ENCODE data around the gene ZGPAT.

Gene ZGPAT

DNA sequence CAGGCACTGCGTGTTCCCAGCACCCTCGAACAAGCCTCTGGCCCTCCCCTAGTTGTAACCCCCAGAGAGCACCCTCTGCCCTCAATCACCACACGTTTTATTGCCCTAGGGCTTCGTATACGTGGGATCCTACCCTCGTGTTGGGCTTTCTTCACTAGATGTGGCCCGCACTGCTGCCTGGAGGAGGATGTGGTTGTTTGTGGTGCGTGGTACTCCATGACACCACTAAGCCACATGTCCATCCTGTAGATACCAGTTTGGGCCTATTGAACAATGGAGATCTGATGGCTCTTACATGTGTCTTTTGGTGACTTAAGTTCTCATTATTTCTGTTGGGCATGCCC lies 48.8 kb downstream of the ZGPAT start:
- no peaks in the 10 kb centered on the region for H3K4me1 ChIP-seq (ENCODE audit: control insufficient read depth, low read depth, low read length)
- H3K9ac ChIP-seq (ENCODE audit: low read length) = no peak overlapping the region
- H3K36me3 ChIP-seq (ENCODE audit: control insufficient read depth, low read depth, low read length) = no peaks in the 10 kb centered on the region
- no peak overlapping the region for H3K27ac ChIP-seq (ENCODE audit: low read length)
- no peak overlapping the region for H3K4me3 ChIP-seq (ENCODE audit: low read length)
- no peaks in the 10 kb centered on the region for H3K9me3 ChIP-seq (ENCODE audit: control insufficient read depth, low read depth, low read length)
- no peaks in the 10 kb centered on the region for H3K27me3 ChIP-seq (ENCODE audit: control insufficient read depth, insufficient read depth, low read length)

DNA sequence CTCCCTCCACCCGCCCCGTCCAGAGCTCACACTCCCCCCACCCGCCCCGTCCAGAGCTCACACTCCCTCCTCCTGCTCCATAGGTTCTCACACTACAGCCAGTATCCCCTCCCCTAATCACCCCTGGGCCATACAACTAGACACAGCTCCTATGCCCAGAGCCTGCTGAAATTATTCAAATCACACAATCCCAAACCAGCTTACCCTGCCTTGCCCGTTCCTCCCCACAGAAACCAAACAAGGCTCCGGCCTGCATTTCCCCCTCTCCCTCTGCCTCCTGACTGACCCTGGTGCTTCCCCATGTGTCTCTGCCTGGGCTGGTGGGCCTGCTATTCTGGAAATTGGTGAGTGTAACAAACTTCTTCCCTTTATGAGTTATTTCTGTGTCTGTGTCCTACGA lies 50.3 kb downstream of the ZGPAT start:
- Histone ChIP-seq H3K27me3 (ENCODE audit: control insufficient read depth, insufficient read depth, low read length) (no peaks in the 10 kb centered on the region), H3K36me3 (ENCODE audit: control insufficient read depth, low read depth, low read length) (no peaks in the 10 kb centered on the region), H3K27ac (ENCODE audit: low read length) (no peak overlapping the region), H3K9ac (ENCODE audit: low read length) (no peak overlapping the region), H3K4me3 (ENCODE audit: low read length) (no peak overlapping the region), H3K9me3 (ENCODE audit: control insufficient read depth, low read depth, low read length) (no peaks in the 10 kb centered on the region), H3K4me1 (ENCODE audit: control insufficient read depth, low read depth, low read length) (no peaks in the 10 kb centered on the region)

DNA sequence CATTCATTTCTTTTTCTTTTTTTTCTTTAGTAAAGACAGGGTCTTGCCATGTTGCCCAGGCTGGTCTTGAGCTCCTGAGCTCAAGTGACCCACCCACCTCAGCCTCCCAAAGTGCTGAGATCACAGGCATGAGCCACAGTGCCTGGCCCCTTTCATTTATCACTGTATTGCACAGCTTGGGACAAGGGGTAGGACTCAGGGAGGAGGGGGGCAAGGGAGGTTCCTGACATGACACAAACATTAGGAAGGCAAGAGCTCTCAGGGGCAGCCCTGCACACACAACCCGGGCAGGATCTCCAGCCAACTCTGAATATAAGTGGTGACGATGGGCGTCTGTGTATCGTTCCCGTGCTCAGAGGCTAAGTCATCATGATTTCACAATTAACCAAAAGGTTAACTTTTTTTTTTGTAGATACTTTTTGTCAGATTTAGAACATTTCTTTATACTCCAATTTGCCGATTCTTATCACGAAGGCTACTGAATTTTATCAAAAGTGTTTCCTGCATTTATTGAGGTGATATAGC lies 51.6 kb downstream of the ZGPAT start:
- Histone ChIP-seq H3K9me3 (ENCODE audit: control insufficient read depth, low read depth, low read length) (no peaks in the 10 kb centered on the region), H3K4me1 (ENCODE audit: control insufficient read depth, low read depth, low read length) (no peaks in the 10 kb centered on the region), H3K27ac (ENCODE audit: low read length) (no peak overlapping the region), H3K4me3 (ENCODE audit: low read length) (no peak overlapping the region), H3K27me3 (ENCODE audit: control insufficient read depth, insufficient read depth, low read length) (no peaks in the 10 kb centered on the region), H3K9ac (ENCODE audit: low read length) (no peak overlapping the region), H3K36me3 (ENCODE audit: control insufficient read depth, low read depth, low read length) (no peaks in the 10 kb centered on the region)

DNA sequence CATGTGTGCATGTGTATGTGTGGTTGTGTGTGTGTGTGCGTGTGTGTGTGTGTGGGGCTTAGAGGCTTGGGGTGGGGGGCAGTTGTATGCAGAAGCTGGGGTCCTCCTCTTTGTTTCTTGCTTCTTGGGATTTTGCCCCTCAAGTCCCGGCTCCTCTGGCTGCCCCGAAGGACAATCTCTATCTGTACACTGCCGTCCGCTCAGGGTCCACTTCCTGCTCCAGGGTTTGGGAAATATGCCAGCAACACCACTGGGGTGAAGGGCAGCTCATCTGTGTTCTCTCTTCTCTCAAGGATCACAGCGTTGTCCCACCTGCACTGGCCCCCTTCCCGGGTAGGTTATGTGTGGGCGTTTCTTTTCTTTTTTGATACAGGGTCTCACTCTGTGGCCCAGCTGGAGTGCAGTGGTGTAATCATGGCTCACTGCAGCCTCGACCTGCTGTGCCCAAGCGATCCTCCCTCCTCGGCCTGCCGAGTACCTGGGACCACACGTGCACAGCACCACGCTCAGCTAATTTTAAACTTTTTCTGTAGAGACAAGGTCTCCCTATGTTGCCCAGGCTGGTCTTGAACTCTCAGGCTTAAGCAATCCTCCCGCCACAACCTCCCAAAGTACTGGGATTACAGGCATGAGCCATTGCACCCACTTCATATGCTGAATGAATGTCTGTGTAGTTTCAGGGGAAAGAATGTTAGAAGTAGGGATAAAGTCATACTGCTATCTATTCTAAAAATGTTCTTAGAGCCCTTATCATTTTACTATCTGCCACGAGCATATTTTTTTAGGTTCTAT lies 57.4 kb downstream of the ZGPAT start:
- H3K27me3 ChIP-seq (ENCODE audit: control insufficient read depth, insufficient read depth, low read length) = no peaks in the 10 kb centered on the region
- H3K9ac ChIP-seq (ENCODE audit: low read length) = no peak overlapping the region
- no peak overlapping the region for H3K4me3 ChIP-seq (ENCODE audit: low read length)
- H3K36me3 ChIP-seq (ENCODE audit: control insufficient read depth, low read depth, low read length) = no peaks in the 10 kb centered on the region
- H3K27ac ChIP-seq (ENCODE audit: low read length) = no peak overlapping the region
- no peaks in the 10 kb centered on the region for H3K4me1 ChIP-seq (ENCODE audit: control insufficient read depth, low read depth, low read length)
- H3K9me3 ChIP-seq (ENCODE audit: control insufficient read depth, low read depth, low read length) = no peaks in the 10 kb centered on the region

DNA sequence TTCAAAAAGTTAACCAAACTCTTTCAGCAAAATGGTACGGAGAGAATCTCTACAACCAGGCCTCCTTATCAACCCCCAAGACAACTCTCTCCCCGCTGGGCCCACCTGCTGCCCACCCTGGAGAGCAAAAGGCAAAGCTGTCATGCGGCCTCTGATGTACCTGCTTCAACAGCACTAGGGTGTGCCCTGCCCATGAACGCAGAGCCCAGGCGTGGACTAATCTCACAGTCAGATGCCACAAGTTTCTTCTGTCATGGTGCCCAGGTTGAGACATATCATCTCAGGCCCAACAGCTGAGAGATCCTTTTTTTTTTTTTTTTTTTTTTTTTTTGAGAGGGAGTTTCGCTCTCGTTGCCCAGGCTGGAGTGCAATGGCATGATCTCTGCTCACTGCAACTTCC lies 58.1 kb downstream of the ZGPAT start:
- Histone ChIP-seq H3K36me3 (ENCODE audit: control insufficient read depth, low read depth, low read length) (no peaks in the 10 kb centered on the region), H3K4me1 (ENCODE audit: control insufficient read depth, low read depth, low read length) (no peaks in the 10 kb centered on the region), H3K27me3 (ENCODE audit: control insufficient read depth, insufficient read depth, low read length) (no peaks in the 10 kb centered on the region), H3K27ac (ENCODE audit: low read length) (no peak overlapping the region), H3K4me3 (ENCODE audit: low read length) (no peak overlapping the region), H3K9ac (ENCODE audit: low read length) (no peak overlapping the region), H3K9me3 (ENCODE audit: control insufficient read depth, low read depth, low read length) (no peaks in the 10 kb centered on the region)

DNA sequence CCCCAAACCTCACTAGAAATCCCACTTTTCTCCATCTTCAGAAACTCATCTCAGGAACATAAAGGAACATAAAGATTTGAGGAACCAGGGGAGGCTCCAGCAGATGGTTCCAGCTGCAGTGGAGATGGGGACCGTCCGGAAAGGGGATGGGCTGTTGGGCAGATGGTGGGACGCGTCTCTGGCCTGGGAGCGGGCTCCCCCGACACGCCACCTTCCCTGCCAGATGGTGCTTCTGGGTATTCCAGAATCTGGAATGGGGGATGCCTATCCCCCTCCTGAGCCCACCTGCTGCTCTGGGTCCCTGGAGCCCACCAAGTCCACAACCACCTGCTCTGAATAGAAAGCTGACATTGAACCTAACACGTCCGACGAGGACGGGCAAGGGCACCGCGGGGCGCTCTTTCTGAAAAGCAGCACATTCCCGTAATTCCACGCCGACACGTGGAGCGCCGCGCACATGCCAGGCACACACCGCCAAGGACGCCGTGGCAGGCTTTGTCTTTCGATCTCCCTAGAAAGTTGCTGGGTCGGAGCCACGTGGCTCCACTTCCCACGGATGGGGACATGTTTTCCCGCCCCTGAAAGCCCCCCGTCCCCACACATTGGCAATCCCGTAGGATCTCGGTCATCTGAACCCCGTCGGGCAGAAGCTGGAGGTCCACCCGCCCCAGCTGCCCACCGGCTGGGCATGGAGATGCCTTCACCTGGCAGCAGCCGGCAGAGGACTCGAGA lies 59.0 kb downstream of the ZGPAT start:
- H3K4me3 ChIP-seq (ENCODE audit: low read length) = no peak overlapping the region
- no peak overlapping the region for H3K27ac ChIP-seq (ENCODE audit: low read length)
- no peaks in the 10 kb centered on the region for H3K4me1 ChIP-seq (ENCODE audit: control insufficient read depth, low read depth, low read length)
- H3K36me3 ChIP-seq (ENCODE audit: control insufficient read depth, low read depth, low read length) = no peaks in the 10 kb centered on the region
- H3K9me3 ChIP-seq (ENCODE audit: control insufficient read depth, low read depth, low read length) = no peaks in the 10 kb centered on the region
- H3K9ac ChIP-seq (ENCODE audit: low read length) = no peak overlapping the region
- H3K27me3 ChIP-seq (ENCODE audit: control insufficient read depth, insufficient read depth, low read length) = no peaks in the 10 kb centered on the region

DNA sequence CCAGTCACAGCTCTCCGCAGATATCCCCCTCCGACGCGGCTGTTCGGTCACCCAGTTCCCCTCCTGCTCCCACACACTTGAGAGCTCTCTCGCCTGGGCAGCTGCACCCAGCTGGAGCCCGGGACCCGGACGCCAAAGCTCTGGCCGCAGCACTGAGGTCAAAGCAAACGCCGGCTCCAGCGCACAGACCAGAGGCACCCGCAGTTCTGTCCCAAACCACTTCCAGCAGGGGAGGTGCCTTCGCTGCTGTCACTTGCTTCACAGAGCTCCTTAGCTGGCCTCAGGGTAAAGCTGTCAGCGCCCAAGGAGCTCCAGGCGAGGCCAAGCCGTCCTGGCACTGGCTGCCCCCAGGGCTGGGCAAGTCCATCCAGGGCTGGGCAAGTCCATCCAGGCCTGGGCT lies 59.6 kb downstream of the ZGPAT start:
- Histone ChIP-seq H3K27ac (ENCODE audit: low read length) (no peak overlapping the region), H3K4me3 (ENCODE audit: low read length) (no peak overlapping the region), H3K9ac (ENCODE audit: low read length) (no peak overlapping the region), H3K4me1 (ENCODE audit: control insufficient read depth, low read depth, low read length) (no peaks in the 10 kb centered on the region), H3K36me3 (ENCODE audit: control insufficient read depth, low read depth, low read length) (no peaks in the 10 kb centered on the region), H3K27me3 (ENCODE audit: control insufficient read depth, insufficient read depth, low read length) (no peaks in the 10 kb centered on the region), H3K9me3 (ENCODE audit: control insufficient read depth, low read depth, low read length) (no peaks in the 10 kb centered on the region)

DNA sequence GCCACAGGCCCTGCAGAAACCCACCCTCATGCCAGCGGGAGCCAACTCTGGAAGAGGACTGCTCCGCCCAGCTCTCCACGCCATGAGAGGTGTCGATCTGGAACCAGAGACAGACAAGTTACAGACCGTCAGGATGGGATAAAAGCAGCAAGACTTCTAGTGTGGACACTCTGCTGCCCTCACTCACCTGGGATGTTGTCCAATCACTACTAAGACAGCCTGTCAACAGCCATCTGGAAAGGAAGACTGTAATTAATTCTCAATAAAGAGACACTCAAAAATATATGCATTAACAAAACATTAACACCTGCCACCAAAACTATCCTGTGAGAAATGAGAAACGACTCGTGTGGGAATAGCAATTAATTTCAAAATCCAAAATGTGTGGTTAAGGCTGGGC lies 60.0 kb downstream of the ZGPAT start:
- H3K4me3 ChIP-seq (ENCODE audit: low read length) = no peak overlapping the region
- no peaks in the 10 kb centered on the region for H3K4me1 ChIP-seq (ENCODE audit: control insufficient read depth, low read depth, low read length)
- no peaks in the 10 kb centered on the region for H3K9me3 ChIP-seq (ENCODE audit: control insufficient read depth, low read depth, low read length)
- H3K27me3 ChIP-seq (ENCODE audit: control insufficient read depth, insufficient read depth, low read length) = no peaks in the 10 kb centered on the region
- no peak overlapping the region for H3K9ac ChIP-seq (ENCODE audit: low read length)
- H3K27ac ChIP-seq (ENCODE audit: low read length) = no peak overlapping the region
- no peaks in the 10 kb centered on the region for H3K36me3 ChIP-seq (ENCODE audit: control insufficient read depth, low read depth, low read length)

DNA sequence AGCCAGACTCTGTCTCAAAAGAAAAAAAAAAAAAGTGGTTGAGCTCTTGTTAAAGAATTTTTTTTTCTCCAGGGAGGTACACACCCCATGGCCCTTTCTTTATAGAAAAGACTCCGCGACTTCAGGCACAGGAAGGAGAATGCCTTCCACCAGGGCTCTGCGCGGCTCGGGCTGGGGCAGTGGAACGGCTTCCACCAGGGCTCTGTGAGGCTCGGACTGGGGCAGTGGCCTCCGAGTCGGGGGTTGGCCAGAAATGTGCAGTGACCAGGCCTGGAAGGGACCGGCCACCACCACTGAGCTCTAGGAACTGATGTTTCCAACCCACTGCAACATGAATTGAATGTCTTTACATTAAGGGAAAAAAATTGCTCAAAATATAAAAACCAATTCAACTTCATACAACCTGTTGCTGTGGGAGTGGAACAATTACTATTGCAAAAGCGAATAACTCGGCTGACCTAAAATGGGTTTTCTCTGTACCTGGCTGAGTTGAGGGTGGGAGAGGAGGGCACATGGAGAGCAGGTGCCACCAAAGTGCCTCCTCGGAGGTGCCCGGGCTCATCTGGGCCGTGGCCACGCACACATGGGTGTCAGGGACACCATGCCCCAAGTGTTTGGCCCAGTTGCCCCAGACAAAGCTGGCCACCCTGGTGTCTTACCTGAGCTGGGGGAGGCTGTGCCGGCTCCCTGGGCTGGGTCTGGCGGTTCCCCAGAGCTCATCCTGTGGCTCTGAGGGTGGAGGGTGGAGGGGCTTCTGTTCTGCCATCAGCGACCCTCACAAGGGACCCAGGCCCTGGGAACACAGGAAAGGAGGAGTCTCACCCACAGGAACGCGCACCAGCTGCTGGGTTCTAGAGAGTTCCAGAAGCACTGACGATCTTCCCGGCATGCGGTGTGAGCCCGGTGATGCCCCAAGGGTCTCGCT lies 61.0 kb downstream of the ZGPAT start:
- H3K4me3 ChIP-seq (ENCODE audit: low read length) = no peak overlapping the region

DNA sequence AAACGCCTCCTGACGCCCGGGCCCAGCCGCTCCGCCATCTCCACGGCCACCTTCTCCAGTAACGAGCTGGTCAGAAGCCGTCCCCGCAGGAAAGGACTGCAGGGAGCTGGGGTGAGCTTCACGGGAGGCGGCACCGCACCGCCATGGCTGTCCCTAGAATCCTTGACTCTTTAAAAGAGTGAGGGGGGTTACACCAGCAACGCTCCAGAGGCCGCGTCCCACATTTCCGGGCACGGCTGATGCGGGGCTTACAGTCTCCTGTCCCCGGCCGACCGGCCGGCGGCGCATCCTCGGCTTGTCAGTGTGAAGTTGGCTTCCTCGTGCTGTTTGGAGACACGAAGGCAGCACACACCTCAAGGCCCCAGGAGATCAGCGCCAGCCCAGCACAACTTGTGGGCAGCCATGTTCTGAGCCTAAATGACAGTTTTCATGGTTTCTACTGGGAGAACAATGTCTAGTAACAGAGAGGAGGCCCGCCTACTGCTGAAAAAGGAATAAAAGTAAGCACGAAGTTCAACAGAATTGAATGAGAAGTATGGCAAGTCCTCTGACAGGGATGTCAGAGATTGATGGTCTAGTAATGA lies 62.1 kb downstream of the ZGPAT start:
- no peaks in the 10 kb centered on the region for H3K27me3 ChIP-seq (ENCODE audit: control insufficient read depth, insufficient read depth, low read length)

More for the DNA sequence above, 61.0 kb downstream of the ZGPAT start:
- H3K36me3 ChIP-seq (ENCODE audit: control insufficient read depth, low read depth, low read length) = no peaks in the 10 kb centered on the region
- H3K9ac ChIP-seq (ENCODE audit: low read length) = no peak overlapping the region
- no peak overlapping the region for H3K27ac ChIP-seq (ENCODE audit: low read length)
- no peaks in the 10 kb centered on the region for H3K4me1 ChIP-seq (ENCODE audit: control insufficient read depth, low read depth, low read length)
- no peaks in the 10 kb centered on the region for H3K27me3 ChIP-seq (ENCODE audit: control insufficient read depth, insufficient read depth, low read length)
- H3K9me3 ChIP-seq (ENCODE audit: control insufficient read depth, low read depth, low read length) = no peaks in the 10 kb centered on the region

More for the DNA sequence above, 62.1 kb downstream of the ZGPAT start:
- Histone ChIP-seq H3K4me3 (ENCODE audit: low read length) (no peak overlapping the region), H3K9ac (ENCODE audit: low read length) (no peak overlapping the region), H3K36me3 (ENCODE audit: control insufficient read depth, low read depth, low read length) (no peaks in the 10 kb centered on the region), H3K4me1 (ENCODE audit: control insufficient read depth, low read depth, low read length) (no peaks in the 10 kb centered on the region), H3K9me3 (ENCODE audit: control insufficient read depth, low read depth, low read length) (no peaks in the 10 kb centered on the region), H3K27ac (ENCODE audit: low read length) (no peak overlapping the region)

All from iPS-18a (cell line).